ENCODE measurements around the gene OXSM. TPM values are rescaled to one million over a fixed set of nuclear protein-coding genes. Genes with fewer than 3 reads are reported as not detected.

Gene OXSM
- total RNA-seq, 2 experiments from 2014 or later: 18.8 to 20.9 TPM

- CTCF ChIA-PET: no interaction called here
- no peaks in the 10 kb centered on the region for H3K9me3 Mint-ChIP-seq
These were observed 31.1 kb downstream of the OXSM start for GRCh38 chr3:25820816-25821486.

GRCh38 chr3:25821746-25822573, 32.1 kb downstream of the OXSM start:
- ATAC-seq (no peak), DNase-seq (no peak)
- POLR2A ChIA-PET: no interaction called here
- TF ChIP-seq, protein P1, sequence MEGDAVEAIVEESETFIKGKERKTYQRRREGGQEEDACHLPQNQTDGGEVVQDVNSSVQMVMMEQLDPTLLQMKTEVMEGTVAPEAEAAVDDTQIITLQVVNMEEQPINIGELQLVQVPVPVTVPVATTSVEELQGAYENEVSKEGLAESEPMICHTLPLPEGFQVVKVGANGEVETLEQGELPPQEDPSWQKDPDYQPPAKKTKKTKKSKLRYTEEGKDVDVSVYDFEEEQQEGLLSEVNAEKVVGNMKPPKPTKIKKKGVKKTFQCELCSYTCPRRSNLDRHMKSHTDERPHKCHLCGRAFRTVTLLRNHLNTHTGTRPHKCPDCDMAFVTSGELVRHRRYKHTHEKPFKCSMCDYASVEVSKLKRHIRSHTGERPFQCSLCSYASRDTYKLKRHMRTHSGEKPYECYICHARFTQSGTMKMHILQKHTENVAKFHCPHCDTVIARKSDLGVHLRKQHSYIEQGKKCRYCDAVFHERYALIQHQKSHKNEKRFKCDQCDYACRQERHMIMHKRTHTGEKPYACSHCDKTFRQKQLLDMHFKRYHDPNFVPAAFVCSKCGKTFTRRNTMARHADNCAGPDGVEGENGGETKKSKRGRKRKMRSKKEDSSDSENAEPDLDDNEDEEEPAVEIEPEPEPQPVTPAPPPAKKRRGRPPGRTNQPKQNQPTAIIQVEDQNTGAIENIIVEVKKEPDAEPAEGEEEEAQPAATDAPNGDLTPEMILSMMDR (IDR thresholded peaks at IDR 0.05): no peak
- intact Hi-C loops (cut with micrococcal nuclease): no loop called here
- H3K4me1 Mint-ChIP-seq (ENCODE audit: low read depth): peaks cover 11% of the 10 kb centered on the region
- H3K4me3 Mint-ChIP-seq: no peak overlapping the region
- H3K36me3 Mint-ChIP-seq (ENCODE audit: low read depth): no peaks in the 10 kb centered on the region
- CTCF ChIA-PET: no interaction called here
- no peaks in the 10 kb centered on the region for H3K9me3 Mint-ChIP-seq
- no peak overlapping the region for H3K27ac Mint-ChIP-seq
- no peaks in the 10 kb centered on the region for H3K27me3 Mint-ChIP-seq

More at GRCh38 chr3:25820816-25821486, 31.1 kb downstream of the OXSM start:
- Mint-ChIP-seq H3K27ac (no peak overlapping the region), H3K27me3 (no peaks in the 10 kb centered on the region), H3K4me3 (no peak overlapping the region), H3K36me3 (ENCODE audit: low read depth) (no peaks in the 10 kb centered on the region), H3K4me1 (ENCODE audit: low read depth) (peaks cover 5% of the 10 kb centered on the region)
- no peak for DNase-seq
- no peak for ATAC-seq
- POLR2A ChIA-PET: no interaction called here
- intact Hi-C loops (cut with micrococcal nuclease): no loop called here
- TF ChIP-seq, protein P1 (IDR thresholded peaks at IDR 0.05): no peak

DNA sequence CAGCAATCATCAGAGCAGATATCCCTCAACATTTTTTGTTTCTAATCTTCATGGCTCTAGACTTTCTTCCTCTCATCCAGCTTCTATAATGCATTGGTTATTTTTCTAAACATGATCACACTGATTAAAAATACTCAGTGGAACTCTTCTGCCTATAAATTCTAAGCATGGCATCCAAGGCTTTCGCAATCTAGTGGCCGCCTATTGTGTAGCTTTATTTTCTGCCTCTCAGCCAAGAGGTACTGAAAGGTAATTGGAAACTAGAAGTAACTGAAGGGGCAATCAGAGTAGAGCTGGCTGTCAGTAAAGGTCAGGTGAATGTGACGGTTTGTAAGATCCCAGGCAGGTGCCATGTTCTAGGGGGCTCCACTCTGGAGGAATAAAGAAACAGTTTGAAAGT, 33.4 kb downstream of the OXSM start:
- ATAC-seq: no peak
- TF ChIP-seq, protein P1 (IDR thresholded peaks at IDR 0.05): no peak
- POLR2A ChIA-PET: no interaction called here
- no peak for DNase-seq
- CTCF ChIA-PET: interaction anchor here (0.8 kb wide), 1 partner anchor 175 kb away, joined by 3 read pairs; no protein-coding TSS in a partner anchor
- Mint-ChIP-seq H3K27me3 (no peaks in the 10 kb centered on the region), H3K4me3 (no peak overlapping the region), H3K27ac (no peak overlapping the region), H3K4me1 (ENCODE audit: low read depth) (peaks cover 9% of the 10 kb centered on the region), H3K36me3 (ENCODE audit: low read depth) (no peaks in the 10 kb centered on the region), H3K9me3 (no peaks in the 10 kb centered on the region)
- intact Hi-C loops (cut with micrococcal nuclease): no loop called here

GRCh38 chr3:25826510-25826909, 36.6 kb downstream of the OXSM start:
- H3K36me3 Mint-ChIP-seq (ENCODE audit: low read depth): no peaks in the 10 kb centered on the region
- TF ChIP-seq, protein P1 (IDR thresholded peaks at IDR 0.05): no peak
- H3K4me1 Mint-ChIP-seq (ENCODE audit: low read depth): peaks cover 9% of the 10 kb centered on the region
- peaks cover 3% of the 10 kb centered on the region for H3K27me3 Mint-ChIP-seq
- ATAC-seq: no peak
- intact Hi-C loops (cut with micrococcal nuclease): no loop called here
- no peak overlapping the region for H3K4me3 Mint-ChIP-seq
- H3K27ac Mint-ChIP-seq: no peak overlapping the region
- CTCF ChIA-PET: interaction anchor here (0.6 kb wide), 1 partner anchor 31 kb away, joined by 3 read pairs; no protein-coding TSS in a partner anchor
- no peak for DNase-seq
- POLR2A ChIA-PET: interaction anchor here (0.6 kb wide), 1 partner anchor 60 kb away, joined by 6 read pairs; no protein-coding TSS in a partner anchor
- no peaks in the 10 kb centered on the region for H3K9me3 Mint-ChIP-seq

All from activated CD8-positive, alpha-beta T cell treated with anti-CD3 and anti-CD28 coated beads for 36 hours (primary cell).